Measurements from ENCODE around the gene LRP8.
"Not testable (repeated sequence)": the region's sequence is repeated elsewhere in the genome, so short reads cannot be mapped to it uniquely, and the experiment has no call there.

LRP8 gene

DNA sequence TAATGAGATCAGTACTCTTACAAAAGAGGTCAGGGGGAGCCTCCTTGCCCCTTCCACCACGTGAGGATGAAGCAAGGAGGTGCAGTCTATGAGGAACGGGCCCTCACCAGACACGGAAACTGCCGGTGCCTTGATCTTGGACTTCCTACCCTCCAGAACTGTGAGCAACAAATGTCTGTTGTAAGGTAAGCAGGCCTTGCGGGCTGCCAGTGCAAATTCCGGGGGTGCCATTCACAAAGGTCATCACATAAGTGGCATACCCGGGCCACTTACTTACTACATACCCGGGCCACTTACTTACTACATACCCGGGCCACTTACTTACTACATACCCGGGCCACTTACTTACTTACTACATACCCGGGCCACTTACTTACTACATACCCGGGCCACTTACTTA, 44.7 kb downstream of the LRP8 start:
- not testable (repeated sequence) for DNase-seq (ENCODE audit: low read depth)

DNA sequence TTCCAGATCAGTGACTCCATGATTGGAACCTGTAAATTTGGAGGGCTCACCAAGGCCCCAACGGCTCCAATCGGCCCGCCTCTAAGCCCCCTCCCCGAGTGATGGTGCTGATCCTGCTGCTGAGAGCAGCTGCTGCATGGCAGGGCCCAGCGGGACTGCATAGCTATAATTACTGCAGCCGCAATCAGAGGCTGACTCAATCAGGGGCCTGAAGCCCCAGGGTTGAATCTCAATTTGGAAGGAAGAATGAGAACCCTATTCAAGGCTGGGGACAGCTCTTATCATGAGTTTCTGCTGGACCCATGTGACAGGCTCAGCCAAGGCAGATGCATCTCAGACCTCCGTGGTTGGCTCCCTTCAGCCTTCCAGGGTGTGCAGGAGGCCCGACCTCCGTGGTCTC, 46.7 kb downstream of the LRP8 start:
- DNase-seq (ENCODE audit: low read depth) = no peak

DNA sequence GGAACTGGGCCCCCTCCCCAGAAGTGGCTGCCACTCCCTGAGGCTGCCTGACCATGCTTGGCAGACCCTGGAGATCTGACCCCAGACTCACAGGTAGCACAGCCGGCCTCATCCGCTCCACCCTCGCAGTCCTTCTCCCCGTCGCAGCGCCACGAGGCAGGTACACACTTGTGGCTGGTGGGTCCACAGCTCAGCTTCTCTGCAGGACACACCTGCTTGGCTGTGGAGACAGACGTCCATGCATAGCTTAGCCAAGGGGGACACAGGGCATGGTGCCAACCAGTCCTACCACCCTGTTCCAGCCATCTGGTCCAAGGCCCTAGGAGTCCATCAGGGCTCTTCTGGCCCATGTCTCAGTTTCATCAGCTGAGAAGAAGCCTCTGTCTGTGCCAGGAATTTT, 47.4 kb downstream of the LRP8 start:
- no peak for DNase-seq (ENCODE audit: low read depth)

DNA sequence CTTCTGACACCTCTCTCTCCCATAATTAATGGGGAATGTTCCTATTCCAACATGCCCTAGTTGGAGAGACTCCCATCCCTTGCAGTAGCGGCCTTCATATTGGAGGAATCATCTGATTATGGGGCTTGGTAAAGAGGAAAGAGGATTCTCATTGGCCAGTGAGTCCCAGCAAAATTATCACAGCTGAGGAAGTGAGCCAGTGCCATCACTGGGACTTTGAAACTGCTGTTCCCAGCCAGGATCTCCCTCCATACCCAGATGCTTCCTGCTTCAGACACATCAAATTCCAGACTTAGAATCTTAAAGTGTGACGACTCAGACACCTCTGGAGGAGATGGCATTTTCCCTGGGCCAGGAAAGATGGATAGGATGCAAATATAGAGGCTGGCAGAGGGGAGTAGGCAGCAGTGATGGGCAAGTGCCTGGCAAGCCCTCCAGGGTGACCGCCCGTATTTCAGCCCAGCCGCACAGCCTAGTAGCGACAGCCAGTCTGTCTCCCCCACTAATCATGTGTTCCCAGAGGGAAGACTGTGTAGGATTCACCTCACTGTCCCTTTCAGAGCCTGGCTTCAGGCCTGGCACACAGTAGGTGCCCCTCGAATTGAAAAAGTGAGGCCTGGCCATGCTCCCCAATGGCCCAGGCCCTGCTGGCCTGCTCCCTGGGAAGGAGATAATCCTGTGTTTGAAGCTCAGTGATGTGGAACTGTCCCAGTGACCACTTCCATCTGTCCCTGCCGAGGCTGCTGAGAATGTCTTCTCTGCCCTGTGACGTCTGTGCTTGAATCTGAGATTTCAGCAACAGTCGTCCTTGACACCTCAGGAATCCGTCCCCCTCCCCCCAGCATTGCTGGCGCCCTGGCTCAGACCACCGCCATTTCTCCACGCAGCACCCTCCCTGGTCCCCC, 48.3 kb downstream of the LRP8 start:
- DNase-seq (ENCODE audit: low read depth) = no peak

DNA sequence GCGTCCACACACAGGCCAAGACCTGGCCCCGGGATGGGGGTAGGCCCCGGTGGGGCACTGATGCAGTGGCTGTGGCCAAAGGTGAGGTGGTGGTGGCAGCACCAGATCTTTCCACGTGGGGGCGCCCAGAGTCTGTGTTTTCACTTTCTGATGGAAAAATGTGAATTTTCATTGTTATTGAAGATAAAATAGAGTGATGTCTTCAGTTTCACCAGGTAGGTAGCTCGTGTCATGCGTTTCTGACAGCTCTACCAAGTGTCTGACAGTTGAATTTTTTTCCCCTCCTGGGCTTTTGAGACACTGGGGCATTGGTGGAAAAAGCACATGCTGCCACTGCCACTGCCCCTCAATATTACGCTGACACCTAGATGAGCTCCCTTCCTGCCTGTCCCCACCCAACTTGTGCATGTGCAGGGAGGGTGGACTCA, 49.6 kb downstream of the LRP8 start:
- DNase-seq (ENCODE audit: low read depth) = no peak

DNA sequence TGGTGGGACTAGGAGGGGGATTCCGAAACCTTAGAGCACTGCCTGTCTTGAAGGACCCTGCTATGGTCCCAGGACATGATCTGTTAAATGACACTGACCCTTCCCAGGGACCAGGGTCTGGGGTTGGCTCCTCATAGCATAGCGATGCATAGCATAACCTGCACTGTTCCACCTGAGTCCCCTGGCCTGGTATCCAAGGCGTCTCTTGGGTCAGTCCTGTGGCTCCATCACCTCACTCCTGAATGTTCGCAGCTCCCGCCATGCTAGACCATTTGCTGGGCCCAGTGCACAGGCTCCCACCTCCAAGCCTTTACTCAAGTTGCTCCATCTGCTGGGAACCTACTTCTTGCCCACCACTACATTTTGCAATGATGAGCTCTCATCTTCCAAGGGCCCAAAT, 50.5 kb downstream of the LRP8 start:
- no peak for DNase-seq (ENCODE audit: low read depth)

DNA sequence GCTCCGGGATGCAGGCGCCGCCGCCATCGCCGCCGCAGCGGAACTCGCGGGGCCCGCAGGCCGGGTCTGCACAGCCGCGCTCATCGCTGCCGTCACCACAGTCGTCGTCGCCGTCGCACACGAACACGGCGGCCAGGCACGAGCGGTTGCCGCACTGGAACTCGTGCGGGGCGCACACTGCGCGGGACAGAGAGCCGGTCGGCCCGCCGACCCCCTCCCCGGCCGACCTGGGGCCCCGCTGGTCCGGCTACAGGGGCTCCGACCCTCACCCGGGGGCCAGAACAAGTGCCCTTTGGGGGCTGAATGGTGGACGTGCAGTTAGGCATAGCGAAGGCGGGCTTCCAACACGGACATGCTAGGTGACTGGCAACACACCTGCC, 51.0 kb downstream of the LRP8 start:
- no peak for DNase-seq (ENCODE audit: low read depth)

DNA sequence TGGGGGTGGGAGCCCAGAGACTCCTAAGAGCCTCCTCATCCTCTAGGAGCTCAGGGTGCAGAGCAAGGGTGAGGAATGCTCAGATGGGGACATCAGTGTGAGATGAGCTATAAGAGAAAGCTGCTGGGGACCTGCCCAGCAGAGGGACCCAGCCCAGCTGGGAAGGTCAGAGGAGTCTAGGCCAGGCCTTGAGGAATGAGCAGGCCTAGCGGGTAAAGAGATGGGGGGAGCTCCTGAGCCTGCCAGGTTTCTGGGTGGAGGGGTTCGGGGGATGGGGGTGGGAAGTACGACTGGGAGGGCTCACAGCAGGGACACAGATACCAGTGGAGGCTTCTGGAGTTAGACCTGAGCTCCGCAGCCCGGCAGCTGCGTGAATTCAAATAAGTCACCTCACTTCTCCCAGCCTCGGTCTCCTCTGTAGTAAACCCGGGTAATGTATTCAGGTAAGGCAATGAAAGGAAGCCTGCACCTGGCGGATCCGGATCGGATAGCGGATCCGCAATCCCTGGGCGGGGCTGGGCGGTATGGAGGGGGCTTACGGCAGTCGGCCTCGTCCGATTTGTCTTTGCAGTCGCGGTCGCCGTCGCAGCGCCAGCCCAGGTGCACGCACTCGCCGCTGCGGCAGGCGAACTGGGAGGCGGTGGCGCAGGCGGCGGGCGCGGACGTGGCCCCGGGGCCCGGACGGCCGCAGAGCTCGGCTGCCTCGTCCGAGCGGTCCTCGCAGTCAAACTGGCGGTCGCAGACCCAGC, 51.5 kb downstream of the LRP8 start:
- DNase-seq (ENCODE audit: low read depth) = no peak

DNA sequence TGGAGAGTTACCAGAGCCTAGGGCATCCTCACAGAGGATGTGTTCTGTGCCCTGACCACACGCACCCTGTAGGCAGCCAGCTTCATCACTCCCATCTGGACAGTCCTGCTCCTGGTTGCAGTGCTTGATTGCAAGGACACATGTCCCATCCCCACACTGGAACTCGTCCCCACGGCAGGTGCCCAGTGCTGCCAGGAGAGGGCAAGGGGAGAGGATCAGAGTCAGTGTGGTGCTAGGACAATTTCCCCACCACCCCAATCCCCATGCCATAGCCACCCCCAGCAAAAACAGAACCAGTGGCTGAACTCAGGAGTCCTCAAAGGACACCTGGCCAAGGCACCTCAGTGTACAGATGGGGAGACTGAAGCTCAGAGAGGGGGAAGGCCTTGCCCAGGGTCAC, 52.3 kb downstream of the LRP8 start:
- no peak for DNase-seq (ENCODE audit: low read depth)

DNA sequence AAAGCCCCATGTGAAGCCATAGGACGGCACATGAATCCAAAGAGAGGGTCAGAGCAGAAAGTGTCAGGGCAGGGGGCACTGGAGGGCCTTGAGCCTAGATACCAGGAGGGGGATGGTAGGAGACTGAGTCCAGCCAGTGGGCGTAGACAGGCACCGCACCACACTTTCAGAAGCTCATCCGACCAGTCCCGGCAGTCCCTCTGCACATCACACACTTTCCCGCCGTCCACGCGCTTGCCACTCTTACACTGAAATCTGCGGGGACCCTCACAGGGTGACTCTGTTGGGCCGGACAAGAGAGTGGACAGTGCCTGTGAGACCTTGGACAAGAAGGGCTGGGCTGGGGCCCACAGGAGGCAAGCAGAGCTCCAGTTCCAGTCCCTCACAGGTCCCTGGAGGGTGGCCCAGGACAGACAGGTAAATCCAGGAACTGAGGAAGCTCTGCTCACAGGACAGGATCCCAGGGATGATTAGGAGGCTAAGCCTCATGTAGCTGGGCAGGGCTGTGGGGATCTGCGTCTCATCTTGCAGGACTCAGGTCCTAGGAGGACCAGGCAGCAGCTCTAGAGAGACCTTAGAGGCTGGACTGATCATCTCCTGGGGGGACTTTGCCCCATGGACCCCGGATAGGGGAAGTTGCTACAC, 53.2 kb downstream of the LRP8 start:
- DNase-seq (ENCODE audit: low read depth) = no peak

DNA sequence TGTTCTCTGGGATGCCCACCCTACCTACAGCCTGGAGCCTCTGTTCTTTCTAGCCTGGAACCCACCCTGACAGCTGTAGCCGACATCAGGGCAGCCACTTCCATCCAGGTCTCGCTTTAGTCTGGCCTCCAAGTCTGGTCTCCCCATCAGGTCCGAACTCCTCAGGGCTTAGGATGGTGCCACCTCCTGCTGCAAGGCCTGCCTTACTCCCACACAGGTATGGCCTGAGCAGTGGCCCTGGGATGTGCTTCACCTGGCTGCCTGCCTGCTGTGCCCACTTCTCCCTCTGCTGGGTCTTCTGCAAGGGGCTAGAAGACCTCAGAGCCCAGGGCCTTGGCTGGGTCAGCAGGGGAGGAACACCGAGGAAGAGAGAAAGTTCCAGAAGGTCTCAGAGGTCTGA, 53.8 kb downstream of the LRP8 start:
- no peak for DNase-seq (ENCODE audit: low read depth)

DNA sequence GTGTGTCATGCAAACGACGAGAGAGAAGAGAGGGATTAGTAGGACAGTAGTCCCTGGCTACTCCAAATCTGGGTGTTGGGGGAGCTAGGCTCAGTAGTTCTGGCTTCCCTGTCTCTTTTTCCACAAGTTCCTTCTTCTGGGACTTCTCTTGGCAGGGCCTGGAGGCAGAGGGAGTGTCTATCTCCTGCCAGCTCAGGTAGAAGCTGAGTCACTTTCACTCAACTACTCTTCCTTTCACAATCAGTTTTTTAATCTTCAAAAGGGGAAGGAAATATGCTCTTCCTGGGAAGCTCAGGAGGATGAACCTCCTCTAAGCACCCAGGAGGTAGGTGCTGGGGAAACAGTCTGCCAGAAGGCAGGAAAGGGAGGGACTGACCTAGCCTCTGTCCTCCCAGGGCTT, 54.3 kb downstream of the LRP8 start:
- DNase-seq (ENCODE audit: low read depth) = no peak

DNA sequence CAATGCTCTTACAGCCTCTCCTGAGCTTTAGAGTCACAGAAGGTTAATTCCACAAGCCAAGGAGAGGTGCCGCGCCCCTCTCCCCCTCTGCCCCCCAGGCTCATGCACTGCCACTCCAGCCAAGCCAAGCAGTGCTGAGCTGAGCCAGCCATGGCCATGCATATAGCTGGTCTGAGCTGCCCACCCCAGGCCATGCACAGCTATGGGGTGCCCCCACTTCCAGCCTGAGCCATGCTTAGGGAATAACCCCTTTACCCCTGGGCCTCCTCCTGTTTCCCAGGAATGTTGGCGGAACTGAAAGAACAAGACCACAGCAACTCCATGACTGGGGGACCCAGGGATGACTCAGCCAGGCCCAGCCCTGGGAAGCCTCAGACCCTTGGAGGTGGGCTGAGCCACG, 55.5 kb downstream of the LRP8 start:
- no peak for DNase-seq (ENCODE audit: low read depth)

DNA sequence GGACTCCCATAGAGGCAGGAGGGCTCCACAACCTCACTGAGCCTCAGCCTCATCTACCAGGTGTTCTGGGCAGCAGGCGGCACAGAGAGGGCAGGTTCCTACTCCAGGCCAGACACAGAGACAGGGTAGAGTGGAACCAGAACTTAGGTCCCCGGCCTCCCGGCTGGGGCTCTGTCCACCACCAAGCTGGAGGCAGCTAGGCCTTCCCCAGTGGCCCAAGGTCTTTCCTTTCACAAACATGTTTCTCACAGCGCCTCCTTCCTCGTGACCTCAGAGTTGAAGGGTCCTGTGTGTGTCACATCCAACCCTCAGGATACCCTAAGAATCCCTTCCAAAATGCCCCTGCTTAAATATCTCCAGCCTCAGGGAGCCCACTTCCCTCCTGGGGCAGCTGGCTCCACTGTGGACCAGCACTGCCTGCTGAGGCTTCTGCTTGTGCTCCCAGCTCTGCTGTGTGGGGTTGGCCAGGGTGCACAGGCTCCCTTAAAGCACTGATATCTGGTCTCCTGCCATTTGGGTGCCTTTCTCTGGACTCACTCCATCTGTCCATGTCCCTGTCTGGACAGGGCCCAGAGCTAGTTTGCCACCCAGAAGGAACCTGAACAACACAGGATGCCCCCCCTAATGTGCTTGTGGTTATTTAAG, 56.3 kb downstream of the LRP8 start:
- no peak for DNase-seq (ENCODE audit: low read depth)

DNA sequence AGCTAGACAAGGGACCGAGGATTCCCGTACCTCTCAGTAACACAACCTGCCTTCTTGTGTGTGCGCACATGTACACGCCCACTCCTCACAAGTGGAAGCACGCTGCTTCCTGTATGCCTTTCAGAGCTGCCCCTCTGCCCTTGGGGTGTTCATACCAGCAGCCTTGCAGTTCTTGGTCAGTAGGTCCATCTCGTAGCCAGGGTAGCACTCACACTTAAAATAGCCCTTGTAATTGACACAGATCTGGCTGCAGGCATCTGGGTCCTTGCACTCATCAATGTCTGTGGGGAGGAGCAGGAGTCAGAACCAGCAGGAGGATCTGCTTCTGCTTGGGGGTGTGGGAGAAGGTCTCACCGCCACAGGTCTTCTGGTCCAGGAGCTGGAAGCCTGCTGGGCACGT, 57.0 kb downstream of the LRP8 start:
- no peak for DNase-seq (ENCODE audit: low read depth)

DNA sequence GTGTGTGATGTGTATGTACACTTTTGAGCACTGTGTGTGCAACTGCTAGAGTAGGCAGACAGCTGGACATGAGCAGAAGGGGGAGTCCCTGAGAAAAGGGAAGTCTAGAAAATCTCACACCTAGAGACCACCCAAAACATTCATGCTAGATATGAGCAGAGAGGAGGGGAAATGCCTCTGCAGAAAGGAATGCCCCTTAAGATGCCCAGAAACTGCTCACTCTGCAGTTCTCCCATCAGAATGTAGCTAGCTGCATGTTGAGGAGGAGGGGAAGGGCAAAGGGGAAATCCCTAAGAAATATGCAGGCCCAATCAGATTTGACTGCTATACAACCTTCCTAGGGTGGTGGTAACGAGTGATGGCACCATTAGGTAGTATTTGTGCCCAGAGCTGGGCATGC, 57.8 kb downstream of the LRP8 start:
- DNase-seq (ENCODE audit: low read depth) = no peak

DNA sequence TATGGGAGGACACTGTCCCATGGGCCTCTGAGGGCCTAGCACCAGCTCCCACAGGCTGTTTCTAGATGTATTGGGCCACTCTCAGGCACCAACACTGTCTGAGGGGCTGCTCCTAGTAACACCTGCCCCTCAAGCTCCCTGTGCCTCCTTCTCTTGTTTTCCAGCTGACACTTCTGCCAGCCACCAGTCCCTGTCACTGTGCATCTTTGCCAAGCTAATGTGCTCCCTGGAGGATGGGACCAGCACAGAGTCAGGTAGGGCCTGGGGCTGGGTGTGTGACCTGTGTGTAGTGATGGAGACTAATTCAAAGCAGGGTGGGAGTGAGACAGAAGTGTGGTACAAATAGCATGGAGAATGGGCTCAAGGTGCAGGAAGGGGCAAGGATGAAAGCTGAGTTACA, 60.1 kb downstream of the LRP8 start:
- no peak for DNase-seq (ENCODE audit: low read depth)

DNA sequence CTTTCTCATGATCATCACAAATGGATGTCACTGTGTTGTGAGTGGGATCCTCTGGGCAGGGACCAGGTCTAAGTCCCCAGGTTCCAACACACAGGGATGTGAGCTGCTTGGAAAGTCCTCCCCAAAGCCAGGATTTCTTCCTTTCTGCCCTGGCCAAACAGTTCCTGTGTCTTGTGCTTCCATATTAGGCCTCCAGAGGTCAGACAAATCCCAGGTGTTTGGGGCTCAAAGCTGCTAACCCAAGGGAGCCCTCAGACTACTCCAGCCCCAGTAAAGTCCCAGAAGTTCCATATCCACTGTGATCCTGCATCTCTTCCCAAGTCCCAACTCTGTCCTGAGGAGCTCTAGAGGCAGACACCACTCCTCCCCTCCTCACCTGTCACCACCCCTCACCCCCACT, 61.8 kb downstream of the LRP8 start:
- DNase-seq (ENCODE audit: low read depth) = peak; percentile 14

DNA sequence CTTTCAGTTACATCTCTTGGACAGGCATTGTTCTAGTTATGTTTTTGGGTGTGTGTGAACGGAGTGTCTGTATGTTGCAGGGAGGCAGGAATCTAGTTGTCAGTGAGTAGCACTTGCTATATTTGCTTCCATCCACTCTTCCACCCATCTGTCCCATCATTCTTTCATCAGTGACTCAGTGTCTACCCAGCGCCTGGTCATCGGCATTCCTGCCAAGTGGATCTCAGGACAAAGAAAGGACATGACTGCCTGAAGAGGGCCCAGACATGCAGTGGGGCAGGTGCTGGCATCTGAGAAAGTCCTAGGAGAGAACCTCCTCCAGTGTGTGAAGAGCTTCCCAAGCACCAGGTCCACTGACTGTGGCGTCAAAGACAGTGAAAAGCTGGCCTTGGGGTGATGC, 62.3 kb downstream of the LRP8 start:
- DNase-seq (ENCODE audit: low read depth) = no peak

DNA sequence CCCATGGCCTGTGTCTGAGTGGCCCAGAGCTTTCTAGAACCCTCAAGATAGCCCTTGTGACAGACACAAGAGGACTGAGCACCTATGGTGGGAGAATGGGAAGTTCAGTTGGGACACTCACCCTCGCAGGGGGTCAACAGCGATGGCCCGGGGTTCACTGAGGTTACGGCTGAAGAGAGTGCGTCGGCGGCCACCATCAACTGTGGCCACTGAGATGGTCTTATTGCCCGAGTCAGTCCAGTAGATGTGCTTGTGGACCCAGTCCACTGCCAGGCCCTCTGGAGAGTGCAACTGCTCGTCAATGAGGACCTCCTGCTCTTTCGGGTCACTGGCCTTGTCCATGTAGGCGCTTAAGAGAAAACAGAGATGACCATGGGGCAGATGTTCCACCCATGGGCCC, 63.8 kb downstream of the LRP8 start:
- no peak for DNase-seq (ENCODE audit: low read depth)

DNA sequence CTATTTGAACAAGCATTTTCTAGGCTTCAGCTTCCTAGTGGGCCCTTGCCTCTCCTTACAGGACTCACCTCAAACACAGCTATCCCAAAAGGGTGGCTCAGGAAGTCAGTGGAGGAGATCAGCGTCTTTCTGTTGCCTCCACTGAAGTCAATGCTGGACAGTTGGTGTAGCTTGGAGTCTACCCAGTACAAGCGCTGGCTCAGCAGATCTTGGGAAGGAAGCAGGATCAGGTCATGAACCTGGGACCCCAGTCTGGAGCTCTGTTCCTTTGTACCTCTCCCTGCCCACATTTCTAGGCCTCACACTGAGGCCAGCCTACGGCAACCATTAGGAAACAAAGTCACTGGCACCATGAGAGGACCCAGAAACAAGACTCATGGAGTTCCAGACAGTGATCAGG, 65.9 kb downstream of the LRP8 start:
- DNase-seq (ENCODE audit: low read depth) = no peak

DNA sequence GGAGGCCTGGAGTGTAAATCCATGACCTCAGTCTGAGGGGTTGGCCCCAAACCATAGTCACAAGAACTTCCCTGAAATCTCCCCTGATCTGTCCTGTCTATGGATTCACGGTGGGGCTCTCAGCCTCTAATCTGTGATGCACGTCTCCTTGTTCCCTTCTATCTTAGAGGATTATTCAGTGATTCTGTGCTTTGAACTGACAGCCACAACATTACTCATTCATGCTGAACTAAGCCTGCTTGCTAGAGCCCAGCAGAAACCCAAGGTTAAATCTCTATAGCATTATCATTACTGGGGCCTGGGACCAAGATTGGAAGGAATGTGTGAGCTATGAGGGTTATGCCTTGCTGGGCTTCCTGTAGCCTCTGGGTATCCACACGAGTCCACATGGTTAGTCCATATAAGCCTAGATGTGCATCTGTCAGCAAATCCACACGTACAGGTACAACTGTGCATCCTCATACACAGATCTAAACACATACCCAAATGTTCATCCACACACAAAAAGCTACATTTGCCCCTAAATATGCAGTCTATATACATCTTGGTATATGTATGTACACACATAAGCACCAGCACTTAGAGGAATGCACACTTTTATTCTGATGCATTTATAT, 67.1 kb downstream of the LRP8 start:
- DNase-seq (ENCODE audit: low read depth) = peak; percentile 75
